Activated CD8-positive, alpha-beta memory T cell treated with anti-CD3 and anti-CD28 coated beads, Interleukin-2, amount 50 U/mL, for 1 hour (primary cell): ENCODE measurements around the gene STX19.

ENCODE experiments used
- DNase-seq: peaks from one replicate; pipeline ENCODE4 v3.0.0-alpha.2; 2020; ENCODE audit errors: extremely low read depth

The STX19 gene

DNA sequence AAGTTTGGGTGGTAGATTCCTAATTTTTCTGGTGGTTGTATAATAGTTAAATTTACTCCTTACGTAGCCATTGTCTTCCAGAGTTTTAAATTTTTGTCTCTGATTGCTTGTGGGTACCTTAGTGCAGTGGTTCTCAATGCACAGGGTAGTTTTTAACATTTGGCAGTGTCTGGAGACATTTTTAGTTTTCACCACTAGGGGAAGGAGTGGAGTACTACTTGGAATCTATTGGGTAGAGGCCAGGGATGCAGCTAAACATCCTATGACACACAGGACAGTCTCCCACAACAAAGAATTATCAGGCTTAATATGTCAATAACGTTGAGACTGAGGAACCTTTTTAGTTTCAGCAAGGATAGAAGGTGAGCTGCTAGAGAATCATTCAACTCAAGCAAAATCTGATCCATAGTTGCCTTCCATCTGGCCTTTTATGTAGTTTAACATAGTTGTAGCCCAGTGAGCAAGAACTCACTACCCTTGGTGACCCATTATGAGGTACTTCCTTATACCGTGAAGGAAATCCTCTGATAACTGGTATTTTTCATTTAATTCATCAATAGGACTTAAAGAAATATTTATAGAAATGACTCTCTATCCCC is 8.6 kb upstream of the STX19 start:
- DNase-seq: no peak

DNA sequence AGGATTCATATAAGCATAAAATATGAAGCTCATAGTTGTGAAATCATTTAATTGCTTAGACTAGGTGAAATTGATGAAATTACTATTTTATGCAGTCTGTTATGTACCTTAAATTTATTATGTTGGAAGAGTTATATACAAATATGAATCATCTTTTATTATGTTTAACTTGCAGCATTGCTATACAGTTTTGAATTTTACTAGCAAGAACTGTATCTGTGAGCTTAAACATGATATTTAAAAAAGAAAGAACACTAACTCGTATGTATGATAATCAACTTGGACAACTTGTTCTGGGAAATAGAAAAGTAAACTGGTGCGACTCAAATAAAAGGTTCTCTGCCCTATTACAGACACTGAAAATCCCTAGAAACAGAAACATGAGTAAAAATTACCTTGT is 1.8 kb downstream of the STX19 start:
- no peak for DNase-seq

DNA sequence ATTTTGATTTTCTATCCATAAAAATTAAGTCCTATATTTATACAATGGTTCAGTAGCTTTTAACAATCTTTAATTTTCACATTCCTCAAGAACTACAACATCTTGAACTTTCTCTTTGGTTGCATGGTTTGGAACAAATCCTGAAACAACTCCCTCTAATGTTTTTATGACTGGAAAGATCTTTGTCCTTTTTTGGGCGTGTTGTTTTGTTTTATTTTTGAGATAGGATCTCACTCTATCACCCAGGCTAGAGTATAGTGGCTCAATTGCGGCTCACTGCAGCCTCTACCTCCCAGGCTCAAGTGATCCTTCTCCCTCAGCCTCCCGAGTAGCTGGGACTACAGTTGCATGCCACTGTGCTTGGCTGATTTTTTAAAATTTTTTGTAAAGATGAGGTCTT is 4.0 kb downstream of the STX19 start:
- no peak for DNase-seq

DNA sequence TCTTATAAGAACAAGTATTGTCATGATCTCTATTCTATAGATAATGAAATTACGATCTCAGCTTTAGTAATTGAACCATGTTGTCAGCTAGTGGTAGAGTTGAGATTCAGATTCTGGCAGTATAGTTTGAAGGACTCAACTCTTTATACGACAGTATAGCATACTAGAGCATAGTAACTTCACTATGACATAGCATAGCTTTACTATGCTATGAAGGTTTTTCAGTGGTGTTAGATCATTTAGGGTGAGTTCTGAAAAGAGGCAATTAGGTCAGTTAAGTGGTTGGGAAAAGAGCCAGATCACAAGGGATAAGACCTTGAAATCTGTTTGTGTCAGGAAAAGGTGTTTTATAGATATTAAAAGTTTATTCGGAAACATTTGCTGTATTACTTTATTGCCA is 8.1 kb downstream of the STX19 start:
- DNase-seq: no peak

DNA sequence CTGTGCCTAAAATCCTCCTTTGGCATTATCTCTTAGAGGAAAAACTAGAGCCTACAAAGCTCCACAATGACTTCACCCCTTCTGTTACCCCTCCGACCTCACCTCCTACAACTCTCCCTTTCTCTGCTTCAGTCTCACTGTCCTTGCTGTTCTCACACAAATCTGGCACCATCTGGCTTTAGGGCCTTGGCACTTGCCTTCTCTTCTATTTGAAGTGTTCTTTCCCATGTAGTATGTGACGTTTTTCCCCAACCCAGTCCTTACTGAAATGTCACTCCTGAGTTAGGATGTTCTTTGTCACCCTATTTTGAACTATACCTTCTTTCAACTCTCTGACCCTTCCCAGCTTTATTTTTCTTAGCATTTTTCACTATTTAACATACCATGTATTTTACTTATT is 8.7 kb downstream of the STX19 start:
- DNase-seq: no peak

DNA sequence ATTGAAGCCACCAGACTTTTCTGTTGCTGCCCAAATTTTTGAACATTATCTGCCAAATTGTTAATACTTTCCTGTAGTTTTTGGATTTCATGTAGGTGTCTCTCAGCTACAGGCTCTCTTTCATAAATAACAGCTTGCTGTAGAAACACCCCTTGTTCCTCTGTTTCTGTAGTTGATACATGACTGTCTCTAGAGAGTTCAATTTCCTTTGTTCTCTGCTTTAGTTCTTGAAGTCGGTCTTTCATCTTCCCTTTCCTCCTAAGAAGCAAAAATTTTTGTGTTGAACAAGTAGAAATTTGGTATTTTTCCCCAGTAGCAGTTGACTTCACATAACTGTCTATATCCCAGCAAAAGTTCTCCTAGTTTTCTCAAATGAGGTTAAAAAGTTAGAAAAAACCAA is 13.4 kb downstream of the STX19 start:
- no peak for DNase-seq

DNA sequence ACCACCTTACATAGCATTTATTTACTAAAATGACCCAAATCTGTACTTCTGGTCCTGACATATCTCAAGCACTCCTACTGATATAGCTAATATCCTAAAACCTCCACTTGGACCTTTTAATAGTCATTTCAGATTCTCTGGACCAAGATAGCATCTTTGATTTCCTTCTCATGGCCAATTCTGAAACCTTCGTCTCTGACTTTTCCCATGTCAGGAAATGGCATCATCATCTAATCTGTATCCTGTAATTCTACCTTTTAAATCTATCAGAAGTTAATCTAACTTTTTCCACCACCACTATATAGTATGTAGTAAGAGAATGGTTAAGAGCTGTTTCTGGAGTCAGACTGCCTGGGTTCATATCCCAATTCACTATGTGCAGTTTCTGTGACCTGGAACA is 16.2 kb downstream of the STX19 start:
- no peak for DNase-seq

DNA sequence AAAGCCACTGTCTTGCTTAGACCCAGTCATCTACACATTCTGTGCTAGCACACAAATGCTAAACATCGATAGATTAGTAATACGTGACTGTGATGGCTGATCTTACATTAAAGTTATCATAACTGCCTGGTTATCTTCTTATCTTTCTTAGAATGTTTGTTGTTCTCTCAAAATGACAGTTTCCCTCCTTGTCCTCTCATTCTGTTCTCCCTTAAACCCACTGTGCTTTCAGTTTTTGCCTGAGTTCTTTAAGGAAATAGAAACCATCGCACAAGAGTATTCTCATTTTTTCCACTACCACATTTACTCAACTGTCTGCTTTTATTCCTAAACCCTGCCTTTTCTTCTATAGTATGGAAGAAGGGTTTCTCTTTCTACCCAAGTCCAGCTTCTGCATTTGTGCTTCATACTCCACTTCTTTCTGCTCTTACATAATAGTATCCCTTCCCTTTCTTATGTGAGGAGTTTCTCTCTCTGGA is 17.1 kb downstream of the STX19 start:
- DNase-seq: no peak

- DNase-seq: no peak
These were observed 18.8 kb downstream of the STX19 start for GRCh38 chr3:94009608-94010007.

DNA sequence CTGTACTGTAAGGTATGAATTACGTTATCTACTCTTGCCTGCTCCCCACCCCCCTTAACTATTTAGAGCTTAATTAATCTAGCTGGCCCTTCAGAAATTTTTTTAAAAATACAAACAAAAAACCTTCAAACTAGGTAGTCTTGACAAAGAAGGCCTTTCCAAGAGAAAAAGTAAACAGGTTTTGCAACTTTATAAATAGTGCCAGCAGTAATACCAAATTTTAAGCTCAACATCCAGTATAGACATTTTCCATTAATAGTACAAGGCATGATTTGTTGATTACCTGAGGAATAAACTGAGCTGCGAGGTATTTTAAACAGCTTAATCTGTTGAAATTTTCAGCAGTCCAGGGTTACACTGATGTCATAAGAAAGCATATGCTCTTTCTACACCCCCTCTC is 20.1 kb downstream of the STX19 start:
- no peak for DNase-seq

DNA sequence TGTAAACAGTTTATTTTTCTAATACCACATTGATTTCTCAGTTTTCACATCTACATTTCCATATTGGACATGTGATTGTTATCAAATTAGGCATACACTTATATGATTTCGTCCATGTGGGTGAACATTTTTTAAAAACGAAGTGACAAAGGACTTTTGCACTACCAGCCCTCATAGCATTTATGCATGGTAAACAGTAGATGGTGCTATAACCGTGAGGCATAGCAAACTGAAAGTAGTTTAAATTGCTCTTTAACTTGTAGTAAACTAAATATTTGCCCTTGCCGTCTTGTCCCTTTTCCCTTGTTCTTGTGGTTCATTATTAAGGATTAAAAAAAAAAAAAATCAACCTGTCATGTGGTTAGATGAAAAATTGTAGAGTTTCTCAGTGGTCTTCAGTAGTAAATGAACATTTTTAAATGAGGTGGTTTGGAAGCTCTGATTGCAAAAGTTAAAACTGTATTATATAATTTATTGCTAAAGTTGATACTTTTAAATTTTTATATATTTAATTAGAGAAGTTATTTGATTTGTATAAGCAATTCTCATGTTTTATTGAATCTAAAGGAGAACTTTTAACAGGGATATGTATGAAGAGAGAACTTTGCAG is 24.0 kb downstream of the STX19 start:
- no peak for DNase-seq

- no peak for DNase-seq
These were observed 26.4 kb downstream of the STX19 start for GRCh38 chr3:94001827-94002495.

- DNase-seq: no peak
These were observed 27.2 kb downstream of the STX19 start for GRCh38 chr3:94001191-94001590.

DNA sequence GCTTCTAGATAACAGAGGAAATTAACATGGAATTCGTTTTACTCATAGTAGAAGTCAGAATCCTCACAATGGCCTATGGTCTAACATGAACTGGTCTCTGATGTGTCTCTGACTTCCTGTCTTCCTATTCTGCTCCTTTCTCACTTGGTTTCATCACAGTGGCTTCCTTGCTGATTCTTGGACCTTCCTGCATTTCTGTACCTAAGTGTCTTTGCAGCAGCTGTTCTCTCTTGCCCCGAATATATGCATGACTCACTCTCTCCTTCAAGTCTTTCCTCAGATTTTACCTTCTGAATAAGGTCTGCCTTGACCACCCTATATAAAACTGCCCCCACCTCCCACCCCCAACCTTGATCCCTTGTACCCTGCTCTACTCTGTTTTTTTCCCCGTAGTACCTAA is 34.3 kb downstream of the STX19 start:
- no peak for DNase-seq

GRCh38 chr3:93992207-93992606 is 36.2 kb downstream of the STX19 start:
- no peak for DNase-seq

DNA sequence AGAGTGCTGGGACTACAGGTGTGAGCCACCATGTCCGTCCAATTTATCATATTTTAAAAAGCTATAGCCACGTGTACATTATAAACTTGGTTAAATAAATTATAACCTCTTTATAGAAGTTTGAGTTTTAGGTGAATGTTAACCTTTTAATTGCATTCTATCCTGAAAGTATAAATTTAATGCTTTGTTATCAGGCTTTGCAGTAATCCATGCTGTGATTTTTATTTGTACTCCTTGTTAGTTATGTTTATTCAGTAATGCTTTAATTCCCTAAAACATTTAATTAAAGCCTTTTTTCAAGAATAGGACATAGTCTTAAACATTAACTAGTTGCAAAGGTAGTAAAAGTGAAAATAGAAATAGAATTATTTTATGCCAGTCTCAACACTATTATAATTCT is 36.8 kb downstream of the STX19 start:
- DNase-seq: no peak

GRCh38 chr3:93989241-93989640 is 39.2 kb downstream of the STX19 start:
- DNase-seq: no peak

DNA sequence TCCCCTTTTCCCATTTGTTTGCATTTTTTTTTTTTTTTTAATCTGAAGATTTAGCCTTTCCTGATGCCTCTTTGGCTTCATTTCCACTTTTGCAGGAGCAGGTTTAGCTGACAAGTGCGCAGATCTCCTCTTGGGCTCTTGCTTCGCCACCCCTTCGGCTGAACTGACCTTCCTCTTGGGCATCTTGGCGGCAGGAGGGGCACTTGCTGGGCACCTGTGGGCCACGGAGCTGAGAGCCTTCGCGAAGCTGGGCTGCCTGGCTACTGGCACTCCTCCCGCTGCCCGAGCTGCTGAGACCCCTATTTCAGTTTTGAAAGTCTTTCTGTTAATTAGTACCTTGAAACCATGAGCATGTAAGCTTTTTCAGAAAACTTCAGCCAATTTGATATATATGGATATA is 39.6 kb downstream of the STX19 start:
- DNase-seq: no peak

DNA sequence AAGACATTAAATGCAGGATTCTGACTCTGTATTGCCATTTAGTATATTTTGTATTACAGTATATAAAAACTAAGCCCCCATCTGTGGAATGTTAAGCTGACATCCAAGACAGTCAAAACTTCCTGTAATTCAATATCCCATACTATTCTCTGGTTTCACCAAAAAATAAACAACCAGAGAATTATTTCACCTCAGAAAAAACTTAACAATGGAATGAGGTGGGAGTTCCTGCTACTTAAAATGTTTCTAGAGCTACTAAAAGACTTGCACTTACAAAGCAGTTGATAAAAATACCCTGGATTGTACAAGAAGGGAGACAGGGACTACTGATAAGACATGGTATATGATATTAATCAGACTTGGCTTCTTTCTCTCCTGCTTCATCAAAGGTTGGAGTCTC is 40.1 kb downstream of the STX19 start:
- no peak for DNase-seq

- no peak for DNase-seq
These were observed 43.8 kb downstream of the STX19 start for GRCh38 chr3:93984618-93985017.

GRCh38 chr3:93983408-93983807 is 45.0 kb downstream of the STX19 start:
- DNase-seq: no peak

- no peak for DNase-seq
These were observed 46.7 kb downstream of the STX19 start for GRCh38 chr3:93981649-93982048.

- DNase-seq: peak; percentile 87
These were observed 48.3 kb downstream of the STX19 start, which contains the start of gene ARL13B for GRCh38 chr3:93979850-93980676. Gene ARL13B (plus strand): TSS chr3:93980155. CDS start chr3:93980424, 269 bp downstream.
